ENCODE measurements around the gene SMARCD3.

- TF ChIP-seq, protein P1, sequence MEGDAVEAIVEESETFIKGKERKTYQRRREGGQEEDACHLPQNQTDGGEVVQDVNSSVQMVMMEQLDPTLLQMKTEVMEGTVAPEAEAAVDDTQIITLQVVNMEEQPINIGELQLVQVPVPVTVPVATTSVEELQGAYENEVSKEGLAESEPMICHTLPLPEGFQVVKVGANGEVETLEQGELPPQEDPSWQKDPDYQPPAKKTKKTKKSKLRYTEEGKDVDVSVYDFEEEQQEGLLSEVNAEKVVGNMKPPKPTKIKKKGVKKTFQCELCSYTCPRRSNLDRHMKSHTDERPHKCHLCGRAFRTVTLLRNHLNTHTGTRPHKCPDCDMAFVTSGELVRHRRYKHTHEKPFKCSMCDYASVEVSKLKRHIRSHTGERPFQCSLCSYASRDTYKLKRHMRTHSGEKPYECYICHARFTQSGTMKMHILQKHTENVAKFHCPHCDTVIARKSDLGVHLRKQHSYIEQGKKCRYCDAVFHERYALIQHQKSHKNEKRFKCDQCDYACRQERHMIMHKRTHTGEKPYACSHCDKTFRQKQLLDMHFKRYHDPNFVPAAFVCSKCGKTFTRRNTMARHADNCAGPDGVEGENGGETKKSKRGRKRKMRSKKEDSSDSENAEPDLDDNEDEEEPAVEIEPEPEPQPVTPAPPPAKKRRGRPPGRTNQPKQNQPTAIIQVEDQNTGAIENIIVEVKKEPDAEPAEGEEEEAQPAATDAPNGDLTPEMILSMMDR (IDR thresholded peaks at IDR 0.05), result no peak
- TF ChIP-seq ZFX (IDR thresholded peaks at IDR 0.05; ENCODE audit: borderline replicate concordance), result no peak
Measured at GRCh38 chr7:151233804-151234203, 14.7 kb downstream of the SMARCD3 start.

All from 22Rv1 (cell line).